NT2/D1 (cell line): ENCODE results near the gene TBPL2.

Experiments
- DNase-seq: peaks from one replicate; pipeline ENCODE4 v3.0.0-alpha.2; 2011; ENCODE audit warnings: low read depth, low spot score
- H3K27me3 ChIP-seq: 2 replicates; pipeline ENCODE4 v1.6.0; 2011; ENCODE audit warnings: mild to moderate bottlenecking; ENCODE audit not compliant: insufficient read length, insufficient read depth
- H3K36me3 ChIP-seq: 2 replicates; pipeline ENCODE4 v1.6.1; 2011; ENCODE audit warnings: mild to moderate bottlenecking, low read length, mixed read lengths; ENCODE audit not compliant: insufficient read depth, insufficient read length
- H3K4me1 ChIP-seq: 2 replicates; pipeline ENCODE4 v1.5.1; 2011; ENCODE audit not compliant: insufficient read depth, insufficient read length
- H3K4me3 ChIP-seq: 2 replicates; pipeline ENCODE4 v1.5.1; 2011; ENCODE audit warnings: low read depth; ENCODE audit not compliant: insufficient read length
- H3K9ac ChIP-seq: 2 replicates; pipeline ENCODE4 v1.6.0; 2011; ENCODE audit warnings: low read depth; ENCODE audit not compliant: insufficient read length
- H3K9me3 ChIP-seq: 2 replicates; pipeline ENCODE4 v1.5.1; 2011; ENCODE audit warnings: mild to moderate bottlenecking, low read length; ENCODE audit not compliant: insufficient read depth
- SUZ12 ChIP-seq: IDR thresholded peaks from 2 replicates; pipeline ENCODE4 v1.6.1; 2011; ENCODE audit not compliant: insufficient read length, insufficient read depth; ENCODE audit errors: extremely low read depth
- YY1 ChIP-seq: IDR thresholded peaks from 2 replicates; pipeline ENCODE4 v1.6.1; 2011; ENCODE audit not compliant: insufficient read length, insufficient read depth
- ZNF274 ChIP-seq: IDR thresholded peaks from 2 replicates; pipeline ENCODE4 v1.6.1; 2011; ENCODE audit warnings: mild to moderate bottlenecking, low read depth, low read length

Gene TBPL2

GRCh38 chr14:55450987-55451386 lies 10.6 kb upstream of the TBPL2 start:
- Histone ChIP-seq H3K4me1 (no peaks in the 10 kb centered on the region), H3K27me3 (no peaks in the 10 kb centered on the region), H3K9ac (no peak overlapping the region), H3K9me3 (no peaks in the 10 kb centered on the region), H3K36me3 (no peaks in the 10 kb centered on the region), H3K4me3 (no peak overlapping the region)
- no peak for DNase-seq
- TF ChIP-seq ZNF274 (no peak), YY1 (no peak), SUZ12 (no peak)

- H3K27me3 ChIP-seq = no peaks in the 10 kb centered on the region
- H3K9ac ChIP-seq = no peak overlapping the region
- no peak for DNase-seq
- no peaks in the 10 kb centered on the region for H3K4me1 ChIP-seq
- no peak overlapping the region for H3K4me3 ChIP-seq
- TF ChIP-seq SUZ12 (no peak), ZNF274 (no peak), YY1 (no peak)
- H3K9me3 ChIP-seq = no peaks in the 10 kb centered on the region
- H3K36me3 ChIP-seq = no peaks in the 10 kb centered on the region
Measured at GRCh38 chr14:55450539-55450938, 10.1 kb upstream of the TBPL2 start.

GRCh38 chr14:55450124-55450523 lies 9.7 kb upstream of the TBPL2 start:
- Histone ChIP-seq H3K4me3 (no peak overlapping the region), H3K36me3 (no peaks in the 10 kb centered on the region), H3K4me1 (no peaks in the 10 kb centered on the region), H3K9me3 (no peaks in the 10 kb centered on the region), H3K27me3 (no peaks in the 10 kb centered on the region), H3K9ac (no peak overlapping the region)
- DNase-seq = no peak
- TF ChIP-seq SUZ12 (no peak), ZNF274 (no peak), YY1 (no peak)

- H3K9ac ChIP-seq = no peak overlapping the region
- TF ChIP-seq SUZ12 = no peak
- TF ChIP-seq YY1 = no peak
- no peak for TF ChIP-seq ZNF274
- H3K27me3 ChIP-seq = no peaks in the 10 kb centered on the region
- H3K4me3 ChIP-seq = no peak overlapping the region
- H3K36me3 ChIP-seq = no peaks in the 10 kb centered on the region
- H3K9me3 ChIP-seq = no peaks in the 10 kb centered on the region
- no peak for DNase-seq
- H3K4me1 ChIP-seq = no peaks in the 10 kb centered on the region
Measured at GRCh38 chr14:55449116-55449515, 8.7 kb upstream of the TBPL2 start.

- H3K9ac ChIP-seq = no peak overlapping the region
- no peak for DNase-seq
- no peak for TF ChIP-seq SUZ12
- TF ChIP-seq ZNF274 = no peak
- TF ChIP-seq YY1 = no peak
Measured at GRCh38 chr14:55448141-55448614, 7.8 kb upstream of the TBPL2 start.

GRCh38 chr14:55446833-55447232 lies 6.4 kb upstream of the TBPL2 start:
- Histone ChIP-seq H3K9ac (no peak overlapping the region), H3K27me3 (no peaks in the 10 kb centered on the region), H3K9me3 (no peaks in the 10 kb centered on the region), H3K36me3 (no peaks in the 10 kb centered on the region), H3K4me1 (no peaks in the 10 kb centered on the region), H3K4me3 (no peak overlapping the region)
- TF ChIP-seq YY1 (no peak), SUZ12 (no peak), ZNF274 (no peak)
- DNase-seq = no peak

More at GRCh38 chr14:55448141-55448614, 7.8 kb upstream of the TBPL2 start:
- Histone ChIP-seq H3K4me1 (no peaks in the 10 kb centered on the region), H3K36me3 (no peaks in the 10 kb centered on the region), H3K4me3 (no peak overlapping the region), H3K27me3 (no peaks in the 10 kb centered on the region), H3K9me3 (no peaks in the 10 kb centered on the region)

GRCh38 chr14:55446127-55446736 lies 5.8 kb upstream of the TBPL2 start:
- TF ChIP-seq ZNF274 = no peak
- no peak overlapping the region for H3K9ac ChIP-seq
- DNase-seq = peak; percentile 70
- H3K36me3 ChIP-seq = no peaks in the 10 kb centered on the region
- H3K9me3 ChIP-seq = no peaks in the 10 kb centered on the region
- no peaks in the 10 kb centered on the region for H3K27me3 ChIP-seq
- H3K4me3 ChIP-seq = no peak overlapping the region
- no peaks in the 10 kb centered on the region for H3K4me1 ChIP-seq

GRCh38 chr14:55441286-55441685 lies 870 bp upstream of the TBPL2 start:
- DNase-seq = no peak
- H3K9ac ChIP-seq = no peak overlapping the region
- TF ChIP-seq SUZ12 (no peak), ZNF274 (no peak), YY1 (no peak)
- no peaks in the 10 kb centered on the region for H3K36me3 ChIP-seq
- no peaks in the 10 kb centered on the region for H3K4me1 ChIP-seq
- H3K27me3 ChIP-seq = no peaks in the 10 kb centered on the region
- H3K9me3 ChIP-seq = no peaks in the 10 kb centered on the region
- no peak overlapping the region for H3K4me3 ChIP-seq
